ENCODE results near the gene LSM14A.
"Not testable (repeated sequence)": the region's sequence is repeated elsewhere in the genome, so short reads cannot be mapped to it uniquely, and the experiment has no call there.

Gene LSM14A

DNA sequence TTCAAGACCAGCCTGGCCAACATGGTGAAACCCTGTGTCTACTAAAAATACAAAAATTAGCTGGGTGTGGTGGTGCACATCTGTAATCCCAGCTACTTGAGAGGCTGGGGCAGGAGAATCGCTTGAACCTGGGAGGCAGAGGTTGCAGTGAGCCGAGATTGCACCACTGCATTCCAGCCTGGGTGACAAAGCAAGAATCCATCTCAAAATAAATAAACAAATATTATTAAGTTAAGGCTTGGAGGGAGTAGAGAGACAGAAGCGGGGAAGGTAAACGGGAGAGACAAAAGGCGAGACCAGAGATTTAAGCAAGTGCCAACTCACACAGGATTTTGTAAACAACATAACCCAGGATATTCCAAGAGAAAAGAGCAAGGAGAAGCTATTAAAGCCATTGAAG lies 12.8 kb upstream of the LSM14A start:
- not testable (repeated sequence) for DNase-seq

DNA sequence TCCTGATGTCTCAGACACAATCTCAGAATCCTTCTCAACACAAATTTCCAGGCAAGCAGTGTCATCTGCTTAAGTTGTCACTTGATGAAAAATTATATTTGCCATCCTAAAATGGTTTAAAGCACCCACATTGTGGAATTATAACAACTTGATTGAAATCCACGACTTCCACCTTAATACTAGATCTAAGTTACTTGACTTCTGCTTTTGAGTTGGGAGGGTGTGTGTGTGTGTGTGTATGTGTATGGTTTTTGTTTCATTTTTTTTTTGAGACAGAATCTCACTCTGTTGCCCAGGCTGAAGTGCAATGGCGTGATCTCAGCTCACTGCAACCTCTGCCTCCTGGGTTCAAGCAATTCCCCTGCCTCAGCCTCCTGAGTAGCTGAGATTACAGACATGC lies 10.4 kb upstream of the LSM14A start:
- peak; percentile 30 for DNase-seq

GRCh38 chr19:34165295-34165738 lies 7.0 kb upstream of the LSM14A start:
- DNase-seq: peak; percentile 69

DNA sequence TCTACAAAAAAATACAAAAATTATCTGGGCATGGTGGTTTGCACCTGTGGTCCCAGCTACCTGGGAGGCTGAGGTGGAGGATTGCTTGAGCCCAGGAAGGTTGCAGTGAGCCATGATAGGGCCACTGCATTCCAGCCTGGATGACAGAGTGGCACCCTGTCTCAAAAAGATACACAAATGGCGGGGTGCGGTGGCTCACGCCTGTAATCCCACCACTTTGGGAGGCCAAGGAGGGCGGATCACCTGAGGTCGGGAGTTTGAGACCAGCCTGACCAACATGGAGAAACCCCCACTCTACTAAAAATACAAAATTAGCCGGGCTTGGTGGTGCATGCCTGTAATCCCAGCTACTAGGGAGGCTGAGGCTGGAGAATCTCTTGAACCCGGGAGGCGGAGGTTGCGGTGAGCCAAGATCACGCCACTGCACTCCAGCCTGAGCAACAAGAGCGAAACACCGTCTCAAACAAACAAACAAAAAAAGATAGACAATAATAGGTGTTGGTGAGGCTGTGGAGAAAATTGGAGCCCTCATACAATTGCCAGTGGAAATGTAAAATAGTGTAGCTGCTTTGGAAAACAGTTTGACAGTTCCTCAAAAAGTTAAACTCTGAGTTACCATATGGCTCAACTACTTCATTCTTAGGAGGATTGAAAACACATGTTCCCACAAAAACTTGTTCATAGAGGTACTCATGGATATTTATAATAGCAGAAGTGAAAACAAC lies 2.7 kb upstream of the LSM14A start:
- DNase-seq: not testable (repeated sequence)

DNA sequence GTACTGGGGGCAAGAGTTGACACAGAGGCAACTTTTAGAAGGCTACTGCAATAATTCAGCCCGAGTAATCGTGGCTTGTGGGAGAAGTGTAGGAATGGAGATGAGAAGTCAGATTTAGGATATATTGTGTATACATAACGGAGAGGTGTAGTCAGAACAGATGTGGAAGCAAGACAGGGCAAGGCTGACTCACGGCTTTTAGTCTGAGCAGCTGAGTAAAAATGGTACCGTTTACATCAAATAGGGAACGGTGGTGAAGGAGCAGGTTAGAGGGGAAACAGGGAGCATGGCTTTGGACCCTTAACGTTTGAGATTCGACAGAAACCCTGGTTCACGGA lies 796 bp upstream of the LSM14A start:
- peak; percentile 70 for DNase-seq

GRCh38 chr19:34172661-34173192 lies 423 bp downstream of the LSM14A start:
- DNase-seq: peak; percentile 44

DNA sequence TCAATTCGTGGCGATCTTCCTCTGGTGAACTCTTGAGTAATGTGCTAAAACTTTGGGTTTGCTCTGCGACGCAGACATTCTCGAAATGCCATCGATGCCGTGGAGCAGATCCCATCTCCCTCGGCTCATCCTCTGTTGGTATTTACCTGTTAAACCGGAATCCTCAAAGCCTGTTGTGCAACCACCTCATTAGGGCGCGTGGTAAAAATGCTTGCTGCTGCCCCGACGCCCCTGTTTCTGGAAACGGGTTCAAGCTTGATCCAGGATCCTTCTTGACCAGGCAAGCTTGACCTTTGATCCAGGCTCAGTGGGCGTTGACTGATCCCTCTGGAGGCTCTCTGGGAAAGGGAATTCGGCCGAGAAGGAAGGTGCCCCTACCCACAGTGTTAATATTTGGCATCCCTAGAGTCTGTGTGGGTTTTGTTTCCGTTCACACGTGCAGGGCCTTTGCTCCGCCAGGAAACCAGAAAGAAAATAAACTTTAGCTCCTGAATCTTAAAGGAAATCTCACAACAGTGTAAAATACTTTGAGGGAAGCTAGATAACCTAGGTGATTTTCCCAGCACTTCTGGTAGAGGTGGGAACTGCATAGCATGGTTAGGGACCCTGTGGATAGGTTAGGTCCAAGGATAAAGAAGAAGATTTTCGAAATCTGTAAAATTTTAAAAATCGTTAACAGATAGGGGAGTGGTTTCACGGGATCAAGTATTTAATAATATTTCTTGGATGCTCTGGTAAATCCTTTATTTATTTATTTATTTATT lies 1.1 kb downstream of the LSM14A start:
- DNase-seq: no peak

GRCh38 chr19:34175173-34175572 lies 2.9 kb downstream of the LSM14A start:
- DNase-seq: not testable (repeated sequence)

GRCh38 chr19:34176581-34176980 lies 4.3 kb downstream of the LSM14A start:
- DNase-seq: no peak

- no peak for DNase-seq
Observed at GRCh38 chr19:34178274-34178610, 5.9 kb downstream of the LSM14A start.

GRCh38 chr19:34179066-34179465 lies 6.8 kb downstream of the LSM14A start:
- DNase-seq: no peak

DNA sequence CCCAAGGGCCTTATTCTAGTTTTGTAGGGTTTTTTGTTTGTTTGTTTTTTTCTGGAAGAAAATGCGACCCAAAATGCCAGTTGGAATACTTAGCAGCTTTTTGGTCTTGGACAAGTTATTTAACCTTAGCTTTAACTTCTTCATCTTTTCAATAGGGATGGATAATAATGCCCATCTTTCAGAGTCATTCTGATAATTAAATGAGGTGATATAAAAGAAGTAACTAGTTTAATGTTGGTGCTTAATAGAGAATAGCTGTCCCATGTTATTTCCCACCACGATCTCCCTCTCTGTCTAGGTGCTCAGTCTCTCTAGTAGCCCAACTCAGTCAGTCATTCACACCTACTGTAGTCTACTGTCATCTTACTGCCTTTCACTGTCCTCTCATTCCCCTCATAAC lies 8.0 kb downstream of the LSM14A start:
- DNase-seq: no peak

GRCh38 chr19:34180709-34181108 lies 8.4 kb downstream of the LSM14A start:
- DNase-seq: no peak

DNA sequence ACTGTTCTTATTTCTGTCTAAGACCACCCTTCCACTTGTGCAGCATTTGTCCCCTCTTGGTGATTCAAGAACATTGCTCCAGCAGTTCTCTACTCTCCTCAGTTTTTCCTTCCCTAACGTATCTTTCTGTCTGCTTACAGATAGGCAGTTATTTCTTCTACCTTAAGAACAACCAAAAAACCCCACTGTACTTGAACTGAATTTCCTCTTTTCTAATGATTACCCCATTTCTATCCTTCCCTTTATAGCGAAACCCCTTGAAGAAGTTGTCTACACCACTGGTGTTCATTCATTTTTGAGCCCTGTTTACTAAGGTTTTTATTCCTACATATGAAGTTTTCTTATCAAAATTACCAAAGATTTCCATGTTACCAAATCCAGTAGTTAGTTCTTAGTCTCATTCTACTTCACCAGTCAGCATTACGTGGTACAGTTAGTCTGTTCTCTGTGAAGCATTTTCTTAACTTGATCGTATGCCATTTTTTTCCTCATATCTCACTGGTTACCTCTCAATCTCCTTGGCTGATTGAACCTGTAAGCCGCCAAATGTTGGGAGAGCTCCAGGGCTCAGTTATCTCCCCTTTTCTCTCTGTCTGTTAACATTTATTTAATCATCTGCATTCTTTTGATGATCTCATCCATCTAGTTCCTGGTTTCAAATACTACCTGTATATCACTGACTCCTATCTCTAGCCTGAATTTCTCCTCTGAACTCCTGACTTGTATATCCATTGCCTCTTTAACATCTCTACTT lies 9.0 kb downstream of the LSM14A start:
- DNase-seq: no peak

DNA sequence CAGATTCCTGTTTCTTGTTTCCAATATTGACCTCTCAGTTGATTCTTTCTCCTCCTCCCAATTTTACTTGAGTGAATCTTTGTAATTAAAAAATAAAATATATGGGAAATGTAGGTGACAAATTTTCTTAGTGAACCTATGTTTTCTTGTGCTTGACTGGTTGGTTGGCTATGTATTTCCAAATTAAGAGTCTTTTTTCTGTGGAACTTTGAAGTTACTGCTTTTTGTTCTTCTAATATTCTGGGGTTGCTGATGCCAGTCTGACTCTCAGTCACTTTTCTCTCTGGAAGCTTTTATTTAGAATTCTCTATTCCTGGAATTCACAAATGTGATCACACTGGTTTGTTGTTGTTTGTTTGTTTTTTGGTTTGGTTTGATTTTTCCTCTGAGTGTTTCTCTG lies 9.8 kb downstream of the LSM14A start:
- no peak for DNase-seq

- no peak for DNase-seq
Observed at GRCh38 chr19:34184880-34185491, 12.7 kb downstream of the LSM14A start.

DNA sequence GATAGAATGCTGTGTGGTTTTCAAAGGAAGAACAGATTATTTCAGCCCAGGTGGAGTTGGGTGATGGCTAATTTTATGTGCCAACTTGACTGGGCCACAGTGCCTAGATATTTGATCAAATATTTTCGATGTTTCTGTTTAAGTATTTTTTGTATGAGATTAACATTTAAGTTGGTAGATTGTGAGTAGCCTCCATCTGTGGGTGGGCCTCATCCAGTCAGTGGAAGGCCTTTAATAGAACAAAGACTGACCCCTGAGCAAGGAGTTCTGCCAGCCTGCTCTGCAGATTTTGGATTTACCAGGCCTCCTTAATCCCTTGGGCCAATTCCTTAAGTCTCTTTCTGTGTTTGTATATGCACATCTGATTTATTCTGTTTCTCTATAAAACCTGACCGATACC lies 13.9 kb downstream of the LSM14A start:
- no peak for DNase-seq

GRCh38 chr19:34187011-34187410 lies 14.7 kb downstream of the LSM14A start:
- DNase-seq: no peak

DNA sequence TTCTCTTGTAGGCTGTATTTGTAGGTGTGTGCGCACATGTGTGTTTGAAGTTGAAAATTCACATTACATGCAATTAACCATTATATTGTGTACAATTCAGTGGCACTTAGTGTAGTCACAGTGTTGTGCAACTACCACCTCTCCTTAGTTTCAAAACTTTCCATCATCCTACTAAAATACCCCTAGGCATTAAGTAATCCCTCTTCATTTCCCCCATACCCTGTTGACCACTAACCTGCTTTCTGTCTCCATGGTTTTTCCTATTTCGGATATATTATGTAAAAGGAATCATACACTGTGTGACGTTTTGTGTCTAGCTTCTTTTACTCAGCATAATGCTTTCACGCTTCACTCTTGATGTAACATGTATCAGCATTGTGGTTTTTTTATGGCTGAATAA lies 16.1 kb downstream of the LSM14A start:
- peak; percentile 51 for DNase-seq

DNA sequence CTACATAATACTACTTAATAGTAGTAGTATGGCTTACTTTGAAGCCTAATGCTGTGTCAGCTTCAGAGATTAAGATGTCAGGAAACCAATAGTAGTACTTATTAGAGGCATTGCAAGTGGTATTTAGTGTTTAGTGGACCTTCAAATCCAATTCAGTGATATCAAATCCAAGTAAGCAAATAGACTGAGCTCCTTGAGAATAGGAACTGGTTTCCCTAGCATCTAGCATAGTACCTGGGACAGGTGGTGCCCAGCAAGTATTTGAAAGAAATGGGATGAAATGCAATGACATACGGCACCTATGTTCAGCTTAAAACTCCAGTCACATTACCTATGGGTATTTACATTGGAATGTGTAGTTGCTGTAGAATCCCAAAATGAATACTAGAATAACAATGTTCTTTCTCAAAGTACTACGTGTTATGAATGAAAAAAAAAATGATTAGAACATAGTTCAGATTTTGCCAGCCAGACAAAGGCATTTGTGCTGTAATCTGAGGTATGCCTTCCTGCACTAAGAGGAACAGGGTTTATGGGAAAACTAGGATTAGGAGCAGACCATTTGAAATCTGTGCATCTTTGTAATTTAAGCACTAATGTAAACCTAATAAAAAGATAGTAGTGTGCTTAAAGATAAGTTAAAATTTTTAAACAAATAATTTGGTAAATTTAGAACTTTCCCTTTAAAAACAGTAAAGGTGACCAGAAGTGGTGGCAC lies 17.1 kb downstream of the LSM14A start:
- DNase-seq: no peak

- no peak for DNase-seq
Observed at GRCh38 chr19:34189917-34190425, 17.7 kb downstream of the LSM14A start.

- no peak for DNase-seq
Observed at GRCh38 chr19:34191355-34191962, 19.2 kb downstream of the LSM14A start.
